PC-3 (cell line): Measurements from ENCODE around the gene ZNF808. TPM values are rescaled to one million over a fixed set of nuclear protein-coding genes. Genes with fewer than 3 reads are reported as not detected.

Source experiments
- ATAC-seq: fragments of 200-7000 bp; cut with Tn5 transposase; 2 replicates; pipeline ENCODE4 v1.9.1; 2020; ENCODE audit warnings: mild to moderate bottlenecking, moderate library complexity
- BruUV-seq: library from RNA; stranded (reverse); fragments of 400-500 nt; replicated peaks from 2 replicates; lab custom pipeline; 2021; lab: Mats Ljungman, UMichigan
- CTCF ChIA-PET: fragments of 300-600 bp; sonication (Branson Sonifier 250); formaldehyde crosslinking; loops from one replicate; lab custom pipeline; 2022; ENCODE audit warnings: antibody characterized with exemption; lab: Charles Lee
- POLR2A ChIA-PET: fragments of 300-600 bp; sonication (Branson Sonifier 250); formaldehyde crosslinking; loops from one replicate; lab custom pipeline; 2022; ENCODE audit warnings: antibody characterized with exemption; ENCODE audit not compliant: unreplicated experiment; lab: Charles Lee
- DNase-seq: peaks from one replicate; pipeline ENCODE4 v3.0.0-alpha.2; 2015
- H2AFZ ChIP-seq: fragments of 300-600 bp; sonication (generic); 2 replicates; pipeline ENCODE4 v1.6.0; 2016; ENCODE audit warnings: antibody characterized with exemption, low read length
- H3F3A ChIP-seq: fragments of 300-600 bp; sonication (generic); one replicate; pipeline ENCODE4 v1.6.0; 2017; ENCODE audit warnings: antibody characterized with exemption, low read length, control low read depth, mild to moderate bottlenecking; ENCODE audit not compliant: unreplicated experiment
- H3K27ac ChIP-seq: fragments of 300-600 bp; sonication (generic); 2 replicates; pipeline ENCODE4 v1.5.1; 2016; ENCODE audit warnings: mild to moderate bottlenecking, low read length
- H3K27me3 ChIP-seq: fragments of 300-600 bp; sonication (generic); 2 replicates; pipeline ENCODE4 v1.6.1; 2016; ENCODE audit warnings: low read length, mixed read lengths
- H3K36me3 ChIP-seq: fragments of 300-600 bp; sonication (generic); 2 replicates; pipeline ENCODE4 v1.6.1; 2016; ENCODE audit warnings: low read depth, mixed run types, low read length, mixed read lengths
- H3K4me1 ChIP-seq: fragments of 300-600 bp; sonication (generic); 2 replicates; pipeline ENCODE4 v1.5.1; 2016; ENCODE audit warnings: low read length; ENCODE audit not compliant: insufficient read depth
- H3K4me2 ChIP-seq: fragments of 300-600 bp; sonication (generic); 2 replicates; pipeline ENCODE4 v1.6.0; 2016; ENCODE audit warnings: low read length
- H3K4me3 ChIP-seq: fragments of 300-600 bp; sonication (generic); 2 replicates; pipeline ENCODE4 v1.5.1; 2016; ENCODE audit warnings: mild to moderate bottlenecking, low read length, mixed read lengths
- H3K79me2 ChIP-seq: fragments of 300-600 bp; sonication (generic); 2 replicates; pipeline ENCODE4 v1.6.1; 2017; ENCODE audit warnings: low read length, mixed read lengths
- H3K9ac ChIP-seq: fragments of 300-600 bp; sonication (generic); 2 replicates; pipeline ENCODE4 v1.6.0; 2016; ENCODE audit warnings: mild to moderate bottlenecking, low read length
- H3K9me2 ChIP-seq: fragments of 300-600 bp; sonication (generic); replicated peaks from 2 replicates; pipeline ENCODE4 v1.6.1; 2016; ENCODE audit warnings: mixed run types, low read length, mixed read lengths
- H3K9me3 ChIP-seq: fragments of 300-600 bp; sonication (generic); 2 replicates; pipeline ENCODE4 v1.6.1; 2016; ENCODE audit warnings: low read length, mixed read lengths
- H4K20me1 ChIP-seq: fragments of 300-600 bp; sonication (generic); 2 replicates; pipeline ENCODE4 v1.6.1; 2016; ENCODE audit warnings: low read length, mixed read lengths
- EZH2 ChIP-seq: fragments of 300-600 bp; sonication (generic); IDR thresholded peaks from one replicate; pipeline ENCODE4 v1.6.1; 2017; ENCODE audit warnings: antibody characterized with exemption, mild to moderate bottlenecking, low read length; ENCODE audit not compliant: unreplicated experiment
- EZH2phosphoT487 ChIP-seq: fragments of 300-600 bp; sonication (generic); IDR thresholded peaks from 2 replicates; pipeline ENCODE4 v1.6.1; 2018; ENCODE audit warnings: mild to moderate bottlenecking, antibody characterized with exemption, low read length, borderline replicate concordance
- intact Hi-C: fragments of 100-400 bp; cut with micrococcal nuclease; formaldehyde crosslinking; loops from 2 replicates; pipeline ENCODE4 v1.9.0; 2023
- total RNA-seq: library from RNA; depleted of rRNA; stranded (reverse); fragments of >200 nt; gene quantifications from 2 replicates; pipeline ENCODE4 v1.2.3, GENCODE V29; 2014
- TF ChIP-seq, protein P1 (sequence below): fragments of 300-600 bp; sonication (generic); conservative IDR thresholded peaks from 2 replicates; pipeline ENCODE4 v1.5.1; 2017; ENCODE audit warnings: antibody characterized with exemption, low read depth, mild to moderate bottlenecking, low read length

The ZNF808 gene
- total RNA-seq, 1 experiment from 2014 or later, result 9.4 TPM

DNA sequence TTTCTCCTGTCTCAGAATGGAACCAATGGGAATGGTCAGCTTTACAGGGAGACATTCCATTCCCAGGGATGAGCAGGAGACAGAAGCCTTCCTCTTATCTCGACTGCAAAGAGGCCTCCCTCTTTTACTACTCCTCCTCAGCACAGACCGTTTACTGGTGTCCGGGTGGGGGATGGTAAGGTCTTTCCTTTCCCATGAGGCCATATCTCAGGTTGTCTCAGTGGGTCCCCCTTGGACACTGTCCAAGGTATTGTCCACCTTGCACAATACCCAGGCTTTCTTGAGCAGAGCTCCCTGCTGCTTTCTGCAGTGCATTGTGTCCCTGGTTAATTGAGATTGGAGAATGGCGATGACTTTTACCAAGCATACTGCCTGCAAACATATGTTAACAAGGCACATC, 7.5 kb upstream of the ZNF808 start:
- POLR2A ChIA-PET, result no interaction called here
- H3K27ac ChIP-seq, result no peak overlapping the region
- CTCF ChIA-PET, result no interaction called here
- BruUV-seq, result no TSS peak
- TF ChIP-seq, protein P1, sequence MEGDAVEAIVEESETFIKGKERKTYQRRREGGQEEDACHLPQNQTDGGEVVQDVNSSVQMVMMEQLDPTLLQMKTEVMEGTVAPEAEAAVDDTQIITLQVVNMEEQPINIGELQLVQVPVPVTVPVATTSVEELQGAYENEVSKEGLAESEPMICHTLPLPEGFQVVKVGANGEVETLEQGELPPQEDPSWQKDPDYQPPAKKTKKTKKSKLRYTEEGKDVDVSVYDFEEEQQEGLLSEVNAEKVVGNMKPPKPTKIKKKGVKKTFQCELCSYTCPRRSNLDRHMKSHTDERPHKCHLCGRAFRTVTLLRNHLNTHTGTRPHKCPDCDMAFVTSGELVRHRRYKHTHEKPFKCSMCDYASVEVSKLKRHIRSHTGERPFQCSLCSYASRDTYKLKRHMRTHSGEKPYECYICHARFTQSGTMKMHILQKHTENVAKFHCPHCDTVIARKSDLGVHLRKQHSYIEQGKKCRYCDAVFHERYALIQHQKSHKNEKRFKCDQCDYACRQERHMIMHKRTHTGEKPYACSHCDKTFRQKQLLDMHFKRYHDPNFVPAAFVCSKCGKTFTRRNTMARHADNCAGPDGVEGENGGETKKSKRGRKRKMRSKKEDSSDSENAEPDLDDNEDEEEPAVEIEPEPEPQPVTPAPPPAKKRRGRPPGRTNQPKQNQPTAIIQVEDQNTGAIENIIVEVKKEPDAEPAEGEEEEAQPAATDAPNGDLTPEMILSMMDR, result no peak
- TF ChIP-seq EZH2phosphoT487 (no peak), EZH2 (no peak)
- ATAC-seq (no peak), DNase-seq (no peak)
- peaks cover 45% of the 10 kb centered on the region for H3K9me3 ChIP-seq
- no peaks in the 10 kb centered on the region for H3K27me3 ChIP-seq
- H2AFZ ChIP-seq, result no peak overlapping the region
- intact Hi-C loops, result no loop called here
- no peak overlapping the region for H3K4me3 ChIP-seq
- no peak overlapping the region for H3K9ac ChIP-seq
- H3F3A ChIP-seq, result no peaks in the 10 kb centered on the region
- no peak overlapping the region for H3K4me2 ChIP-seq
- no peaks in the 10 kb centered on the region for H3K9me2 ChIP-seq
- H3K79me2 ChIP-seq, result no peaks in the 10 kb centered on the region
- no peaks in the 10 kb centered on the region for H4K20me1 ChIP-seq
- no peaks in the 10 kb centered on the region for H3K36me3 ChIP-seq
- H3K4me1 ChIP-seq, result no peaks in the 10 kb centered on the region

DNA sequence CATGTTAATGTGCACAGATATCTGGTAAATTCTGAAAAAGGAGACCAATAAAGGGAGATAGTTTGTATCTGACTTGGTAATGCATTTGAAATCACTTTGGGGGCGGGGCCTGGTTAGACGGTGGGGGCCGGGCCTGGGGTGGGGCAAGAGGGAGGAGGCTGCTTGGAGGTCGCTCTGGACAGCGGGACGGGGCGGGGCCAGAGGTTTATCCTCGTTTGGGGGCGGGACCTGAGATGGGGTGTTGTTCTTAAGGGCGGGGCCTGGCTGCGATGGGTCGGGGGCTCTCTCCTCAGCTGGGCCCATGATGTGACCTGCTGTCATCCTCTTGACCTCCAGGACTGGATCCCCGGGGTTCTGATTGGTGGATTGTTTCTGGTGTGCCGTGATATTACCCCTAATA, 4.9 kb upstream of the ZNF808 start:
- Histone ChIP-seq H3K27me3 (no peaks in the 10 kb centered on the region), H3K4me2 (no peak overlapping the region), H4K20me1 (no peaks in the 10 kb centered on the region), H3K9me3 (peaks cover 30% of the 10 kb centered on the region), H3K4me1 (no peaks in the 10 kb centered on the region), H3K9me2 (no peaks in the 10 kb centered on the region), H3F3A (no peaks in the 10 kb centered on the region), H2AFZ (no peak overlapping the region), H3K9ac (no peak overlapping the region), H3K79me2 (0 out of 2 replicates have a peak, but pooled peaks cover under 1% of the 10 kb centered on the region), H3K36me3 (no peaks in the 10 kb centered on the region), H3K27ac (no peak overlapping the region), H3K4me3 (no peak overlapping the region)
- intact Hi-C loops, result no loop called here
- BruUV-seq, result no TSS peak
- POLR2A ChIA-PET, result no interaction called here
- DNase-seq, result no peak
- TF ChIP-seq, protein P1, result no peak
- TF ChIP-seq EZH2, result no peak
- no peak for TF ChIP-seq EZH2phosphoT487
- no peak for ATAC-seq
- CTCF ChIA-PET, result no interaction called here

DNA sequence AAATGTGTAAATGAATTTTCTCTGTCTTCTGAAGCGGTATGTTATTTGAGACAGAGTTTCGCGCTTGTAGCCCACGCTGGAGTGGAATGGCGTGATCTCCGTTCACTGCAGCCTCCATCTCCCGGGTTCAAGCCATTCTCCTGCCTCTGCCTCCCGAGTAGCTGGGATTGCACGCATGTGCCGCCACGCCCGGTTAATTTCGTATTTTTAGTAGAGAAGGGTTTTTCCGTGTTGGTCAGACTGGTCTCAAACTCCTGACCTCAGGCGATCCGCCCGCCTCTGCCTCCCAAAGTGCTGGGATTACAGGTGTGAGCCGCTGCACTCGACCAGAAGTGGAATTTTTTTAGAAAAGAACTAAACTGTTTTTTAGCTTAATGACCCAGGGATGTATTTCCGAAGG, 3.4 kb upstream of the ZNF808 start:
- ATAC-seq (no peak), DNase-seq (no peak)
- Histone ChIP-seq H3K4me1 (0 out of 2 replicates have a peak, but pooled peaks cover 10% of the 10 kb centered on the region), H3K9me2 (no peaks in the 10 kb centered on the region), H3K4me3 (no peak overlapping the region), H3K9me3 (peaks cover 30% of the 10 kb centered on the region), H3K9ac (no peak overlapping the region), H3K4me2 (no peak overlapping the region), H3K27me3 (no peaks in the 10 kb centered on the region), H4K20me1 (no peaks in the 10 kb centered on the region), H3K79me2 (peaks cover 15% of the 10 kb centered on the region), H3F3A (no peaks in the 10 kb centered on the region), H2AFZ (no peak overlapping the region), H3K27ac (no peak overlapping the region), H3K36me3 (0 out of 2 replicates have a peak, but pooled peaks cover under 1% of the 10 kb centered on the region)
- no TSS peak for BruUV-seq
- no peak for TF ChIP-seq EZH2phosphoT487
- no peak for TF ChIP-seq EZH2
- TF ChIP-seq, protein P1, result no peak
- intact Hi-C loops, result no loop called here
- ChIA-PET POLR2A (no interaction called here), CTCF (no interaction called here)
